Right renal cortex interstitium (tissue), 3 donors: ENCODE data around the gene TEX264. TPM values are rescaled to one million over a fixed set of nuclear protein-coding genes. Genes with fewer than 3 reads are reported as not detected.
"Not testable (repeated sequence)": the region's sequence is repeated elsewhere in the genome, so short reads cannot be mapped to it uniquely, and the experiment has no call there.

Experiments
- DNase-seq, 3 donors: peaks; one replicate each; pipeline ENCODE4 v3.0.0-alpha.2; 2013; ENCODE audit warnings: low read depth in 3 of 3, low spot score in 2 of 3
- polyA plus RNA-seq, 3 donors: library from polyadenylated mRNA; unstranded; fragments of 120-200 nt; gene quantifications; one replicate each; pipeline ENCODE4 v1.2.1, GENCODE V29; 2013; ENCODE audit not compliant: insufficient read length in 3 of 3

Gene TEX264
- polyA plus RNA-seq, 3 donors, result 63.5 to 75.0 (median 64.2) TPM

DNA sequence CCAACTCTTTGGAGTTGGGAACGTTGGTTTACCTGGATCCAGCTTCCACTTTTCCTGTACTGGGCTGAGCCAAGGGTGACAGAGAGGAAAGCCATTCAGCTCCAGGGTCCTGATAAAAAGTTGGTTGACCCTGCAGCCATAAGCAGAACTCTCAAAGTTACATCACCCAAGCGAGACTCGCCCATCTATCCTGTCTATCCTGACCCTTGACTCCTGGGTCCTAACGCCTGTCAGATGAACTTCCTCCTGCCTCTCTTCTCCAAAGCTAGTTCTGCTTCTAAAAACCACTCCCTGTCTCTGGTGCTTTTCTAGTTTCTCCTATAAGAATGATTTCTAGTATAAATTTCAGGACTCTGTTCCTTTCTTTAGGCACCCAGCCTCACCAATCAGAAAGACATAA, 71.9 kb downstream of the TEX264 start:
- not testable (repeated sequence) for DNase-seq

DNA sequence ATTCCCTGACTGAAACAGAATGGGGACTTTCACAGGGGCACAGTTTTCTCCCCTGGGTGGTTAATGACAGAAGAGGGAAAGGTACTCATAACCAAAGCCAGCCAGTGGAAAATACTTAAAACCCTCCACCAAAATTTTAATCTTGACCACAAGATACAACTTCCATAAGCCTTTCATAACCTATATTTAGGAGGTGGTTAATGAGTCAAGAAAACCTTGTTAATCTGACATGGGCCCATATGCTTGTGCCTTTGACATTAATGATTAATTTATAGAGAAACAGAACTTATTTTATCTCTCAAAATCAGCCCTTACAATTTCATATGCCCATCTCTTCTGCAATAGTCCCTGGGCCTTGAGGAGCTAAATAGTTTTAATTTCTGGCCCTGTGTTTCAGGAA, 76.8 kb downstream of the TEX264 start:
- no peak for DNase-seq

DNA sequence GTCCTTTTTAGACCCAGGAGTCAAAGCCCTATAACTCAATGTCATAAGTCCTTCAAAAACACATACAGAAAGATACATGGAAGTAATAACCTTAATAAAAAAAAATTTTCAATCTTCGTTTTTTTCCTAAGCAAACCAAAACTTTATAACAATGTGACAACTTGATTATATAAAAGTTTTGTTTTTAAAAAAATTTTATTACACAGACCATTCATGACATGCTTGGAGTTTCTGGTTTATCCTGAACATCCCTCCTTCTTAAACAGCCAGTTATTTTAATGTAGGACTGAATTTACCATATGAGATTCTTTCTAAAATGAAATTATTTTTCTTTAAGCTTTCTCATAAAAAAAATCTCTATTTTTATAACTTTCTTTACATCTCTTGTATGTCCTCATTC, 77.3 kb downstream of the TEX264 start:
- no peak for DNase-seq

- DNase-seq, result no peak
Observed at GRCh38 chr3:51750878-51751277, 79.8 kb downstream of the TEX264 start.

- no peak for DNase-seq
Observed at GRCh38 chr3:51751287-51751686, 80.2 kb downstream of the TEX264 start.

Other genes starting within 250 kb of the TEX264 start
- 10 to 100 TPM; 32.1 to 33.8 (median 33.0) TPM for gene DCAF1, start 171.2 kb upstream of the TEX264 start, polyA plus RNA-seq
- 10 to 100 TPM; 14.2 to 15.2 (median 14.9) TPM for gene RAD54L2, start 132.5 kb upstream of the TEX264 start, polyA plus RNA-seq
- under 1 TPM; 0.43 to 0.69 (median 0.55) TPM for gene GRM2, start 35.8 kb downstream of the TEX264 start, polyA plus RNA-seq
- gene IQCF6, start 108.0 kb downstream of the TEX264 start, polyA plus RNA-seq, result not detected
- not detected for gene IQCF2, start 190.4 kb downstream of the TEX264 start, polyA plus RNA-seq
- not detected for gene IQCF5, start 204.3 kb downstream of the TEX264 start, polyA plus RNA-seq
- gene IQCF1, start 232.1 kb downstream of the TEX264 start, polyA plus RNA-seq, result not detected